Activated CD4-positive, alpha-beta T cell treated with anti-CD3 and anti-CD28 coated beads for 36 hours (primary cell): Measurements from ENCODE around the gene TTC6. TPM values are rescaled to one million over a fixed set of nuclear protein-coding genes. Genes with fewer than 3 reads are reported as not detected.

Experiments used
- ATAC-seq: fragments of 200-7000 bp; cut with Tn5 transposase; one replicate; pipeline ENCODE4 v1.10.0; 2021; ENCODE audit warnings: mild to moderate bottlenecking, moderate library complexity
- CTCF ChIA-PET: fragments of 350-600 bp; sonication (Branson Sonifier 250); formaldehyde crosslinking; loops from one replicate; lab custom pipeline; 2021; ENCODE audit warnings: antibody characterized with exemption; lab: Charles Lee
- POLR2A ChIA-PET: fragments of 350-600 bp; sonication (Branson Sonifier 250); formaldehyde crosslinking; loops from one replicate; lab custom pipeline; 2021; ENCODE audit warnings: antibody characterized with exemption, inconsistent platforms; lab: Charles Lee
- DNase-seq: peaks from one replicate; pipeline ENCODE4 v3.0.0-alpha.2; 2020
- H3K27ac Mint-ChIP-seq: one replicate; pipeline ENCODE4 v1.8.0; 2021; ENCODE audit warnings: mixed read lengths
- H3K27me3 Mint-ChIP-seq: one replicate; pipeline ENCODE4 v1.8.0; 2021; ENCODE audit warnings: mixed read lengths
- H3K36me3 Mint-ChIP-seq: one replicate; pipeline ENCODE4 v1.8.0; 2021; ENCODE audit warnings: low read depth, mixed read lengths
- H3K4me1 Mint-ChIP-seq: one replicate; pipeline ENCODE4 v1.8.0; 2021; ENCODE audit warnings: mixed read lengths
- H3K4me3 Mint-ChIP-seq: one replicate; pipeline ENCODE4 v1.8.0; 2021; ENCODE audit warnings: mild to moderate bottlenecking, moderate library complexity, mixed read lengths
- H3K9me3 Mint-ChIP-seq: one replicate; pipeline ENCODE4 v1.8.0; 2021; ENCODE audit warnings: low read depth, mixed read lengths
- intact Hi-C, 2 experiments: fragments of 100-400 bp; cut with DNase I in 1 of 2; cut with micrococcal nuclease in 1 of 2; formaldehyde crosslinking; loops; one replicate each; pipeline versions ENCODE4 v1.14.2 to v1.15.1; 2022 to 2024; cut with DNase I, micrococcal nuclease
- total RNA-seq, 2 experiments: library from RNA; stranded (reverse); gene quantifications; one replicate each; pipeline ENCODE4 v1.2.3, GENCODE V29; 2021

Gene TTC6
- total RNA-seq, 2 experiments from 2014 or later = not detected

- no peaks in the 10 kb centered on the region for H3K27me3 Mint-ChIP-seq
- H3K4me1 Mint-ChIP-seq = no peaks in the 10 kb centered on the region
- H3K36me3 Mint-ChIP-seq = no peaks in the 10 kb centered on the region
Measured at GRCh38 chr14:37643701-37644100, 48.3 kb downstream of the TTC6 start.

More at GRCh38 chr14:37643701-37644100, 48.3 kb downstream of the TTC6 start:
- CTCF ChIA-PET = no interaction called here
- Mint-ChIP-seq H3K27ac (no peak overlapping the region), H3K4me3 (no peak overlapping the region), H3K9me3 (no peaks in the 10 kb centered on the region)
- no peak for ATAC-seq
- intact Hi-C loops = no loop called here
- POLR2A ChIA-PET = no interaction called here
- no peak for DNase-seq

Other genes with a start within 250 kb of the TTC6 start
- gene FOXA1, start 380 bp upstream of the TTC6 start, total RNA-seq = under 1 TPM; 0.05 to 0.07 TPM